Breast epithelium (tissue), 3 donors: Measurements from ENCODE around the gene LCP1.

Experiments used
- CTCF ChIP-seq, 3 donors: fragments of 450-650 bp; IDR thresholded peaks; one replicate each; pipeline ENCODE4 v1.5.1; 2016 to 2017; ENCODE audit warnings: antibody characterized with exemption in 3 of 3, mild to moderate bottlenecking in 3 of 3, moderate library complexity in 3 of 3
- POLR2A ChIP-seq: fragments of 450-650 bp; IDR thresholded peaks from one replicate; pipeline ENCODE4 v1.6.1; 2016; ENCODE audit warnings: antibody characterized with exemption, mild to moderate bottlenecking, moderate library complexity

- TF ChIP-seq CTCF (IDR thresholded peaks at IDR 0.05) (no peak), POLR2A (no peak)
These were observed 23.8 kb downstream of the LCP1 start for GRCh38 chr13:46158222-46158621.
